Astrocyte (in vitro differentiated cells and primary cell): ENCODE measurements around the gene FGFR3.

ENCODE experiments used
- CTCF ChIP-seq: IDR thresholded peaks from 2 replicates; pipeline ENCODE4 v1.5.1; 2011; ENCODE audit warnings: low read depth, mild to moderate bottlenecking, inconsistent platforms, low read length, moderate library complexity; ENCODE audit not compliant: insufficient read depth
- EZH2 ChIP-seq: IDR thresholded peaks from 2 replicates; pipeline ENCODE4 v1.6.1; 2012; ENCODE audit warnings: mild to moderate bottlenecking, low read length, inconsistent platforms; ENCODE audit not compliant: insufficient read depth

GRCh38 chr4:1794809-1795298 is 1.8 kb downstream of the FGFR3 start:
- TF ChIP-seq CTCF (no peak), EZH2 (peak; percentile 44)
